Chondrocyte (in vitro differentiated cells): Measurements from ENCODE around the gene GMEB2. TPM values are rescaled to one million over a fixed set of nuclear protein-coding genes. Genes with fewer than 3 reads are reported as not detected.
A peak's percentile ranks its signal among the peaks of the same experiment; 100 is the strongest.

Experiments
- DNase-seq: peaks from one replicate; pipeline ENCODE4 v3.0.0; 2021; ENCODE audit warnings: mixed read lengths, low spot score
- H3K27ac Mint-ChIP-seq: one replicate; pipeline ENCODE4 v1.8.0; 2021; ENCODE audit warnings: mild to moderate bottlenecking, moderate library complexity, mixed read lengths; ENCODE audit not compliant: unreplicated experiment
- H3K27me3 Mint-ChIP-seq: 2 replicates; pipeline ENCODE4 v1.8.0; 2021; ENCODE audit warnings: low read depth, mixed read lengths
- H3K36me3 Mint-ChIP-seq: 2 replicates; pipeline ENCODE4 v1.8.0; 2021; ENCODE audit warnings: low read depth, mixed read lengths
- H3K4me1 Mint-ChIP-seq: 2 replicates; pipeline ENCODE4 v1.8.0; 2021; ENCODE audit warnings: low read depth, mild to moderate bottlenecking, mixed read lengths
- H3K4me3 Mint-ChIP-seq: one replicate; pipeline ENCODE4 v1.8.0; 2021; ENCODE audit warnings: mild to moderate bottlenecking, moderate library complexity, mixed read lengths; ENCODE audit not compliant: unreplicated experiment
- H3K9me3 Mint-ChIP-seq: 2 replicates; pipeline ENCODE4 v1.8.0; 2021; ENCODE audit warnings: low read depth, mixed read lengths
- CTCF ChIP-seq: fragments of 200-600 bp; sonication (generic); IDR thresholded peaks from 2 replicates; pipeline ENCODE4 v1.5.0; 2021; ENCODE audit warnings: antibody characterized with exemption, mild to moderate bottlenecking, moderate library complexity
- total RNA-seq: library from RNA; stranded (reverse); gene quantifications from 3 replicates; pipeline ENCODE4 v1.2.1, GENCODE V29; 2021

The GMEB2 gene
- total RNA-seq, 1 donor from 2014 or later: 8.5 TPM

GRCh38 chr20:63539092-63539430 is 87.8 kb downstream of the GMEB2 start:
- no peak for TF ChIP-seq CTCF
- H3K4me3 Mint-ChIP-seq: no peak overlapping the region
- H3K27me3 Mint-ChIP-seq: no peaks in the 10 kb centered on the region
- H3K4me1 Mint-ChIP-seq: peaks cover 10% of the 10 kb centered on the region
- no peaks in the 10 kb centered on the region for H3K36me3 Mint-ChIP-seq
- no peak overlapping the region for H3K27ac Mint-ChIP-seq
- DNase-seq: no peak
- no peaks in the 10 kb centered on the region for H3K9me3 Mint-ChIP-seq

GRCh38 chr20:63538204-63539091 is 88.5 kb downstream of the GMEB2 start:
- H3K4me3 Mint-ChIP-seq: peak overlapping the region; percentile 35
- no peaks in the 10 kb centered on the region for H3K27me3 Mint-ChIP-seq
- peak; percentile 72 for TF ChIP-seq CTCF
- no peak for DNase-seq
- H3K27ac Mint-ChIP-seq: no peak overlapping the region
- H3K9me3 Mint-ChIP-seq: no peaks in the 10 kb centered on the region
- peaks cover 10% of the 10 kb centered on the region for H3K4me1 Mint-ChIP-seq
- H3K36me3 Mint-ChIP-seq: no peaks in the 10 kb centered on the region

Other genes starting within 250 kb of the GMEB2 start
- gene KCNQ2, start 154.4 kb downstream of the GMEB2 start, total RNA-seq: not detected in 3 replicates
- gene EEF1A2, start 128.0 kb downstream of the GMEB2 start, total RNA-seq: 0.34 to 6.5 TPM (median 5.5 TPM) in 3 replicates
- 245 to 268 TPM (median 261 TPM) in 3 replicates for gene PPDPF, start 106.3 kb downstream of the GMEB2 start, total RNA-seq
- gene PTK6, start 89.7 kb downstream of the GMEB2 start, total RNA-seq: not detected in 3 replicates
- not detected in 3 replicates for gene SRMS, start 79.4 kb downstream of the GMEB2 start, total RNA-seq
- gene FNDC11, start 72.9 kb downstream of the GMEB2 start, total RNA-seq: 0.25 to 0.38 TPM in 2 of 3 replicates, not detected in the other
- 13.6 to 18.1 TPM (median 14.9 TPM) in 3 replicates for gene HELZ2, start 52.9 kb downstream of the GMEB2 start, total RNA-seq
- gene STMN3, start 26.3 kb upstream of the GMEB2 start, total RNA-seq: 7.8 to 15.0 TPM (median 7.8 TPM) in 3 replicates
- gene RTEL1, start 31.2 kb upstream of the GMEB2 start, total RNA-seq: 20.4 to 45.3 TPM (median 21.9 TPM) in 3 replicates
- gene TNFRSF6B, start 69.6 kb upstream of the GMEB2 start, total RNA-seq: 0.79 to 0.99 TPM in 2 of 3 replicates, not detected in the other
- gene ARFRP1, start 80.9 kb upstream of the GMEB2 start, total RNA-seq: 37.8 to 47.4 TPM (median 39.8 TPM) in 3 replicates
- gene ZGPAT, start 80.9 kb upstream of the GMEB2 start, total RNA-seq: 19.2 to 25.6 TPM (median 20.6 TPM) in 3 replicates
- 6.8 to 9.7 TPM (median 7.1 TPM) in 3 replicates for gene LIME1, start 109.6 kb upstream of the GMEB2 start, total RNA-seq
- 90.7 to 105 TPM (median 101 TPM) in 3 replicates for gene SLC2A4RG, start 112.7 kb upstream of the GMEB2 start, total RNA-seq
- gene ZBTB46, start 204.2 kb upstream of the GMEB2 start, total RNA-seq: 5.9 to 8.3 TPM (median 6.0 TPM) in 3 replicates
- gene ABHD16B, start 234.4 kb upstream of the GMEB2 start, total RNA-seq: not detected in 3 replicates
- 102 to 141 TPM (median 138 TPM) in 3 replicates for gene TPD52L2, start 238.2 kb upstream of the GMEB2 start, total RNA-seq